Neural crest cell (in vitro differentiated cells): ENCODE results near the gene LRRC8D. TPM values are rescaled to one million over a fixed set of nuclear protein-coding genes. Genes with fewer than 3 reads are reported as not detected.
A peak's percentile ranks its signal among the peaks of the same experiment; 100 is the strongest.

Source experiments
- DNase-seq: peaks from one replicate; pipeline ENCODE4 v3.0.0; 2021; ENCODE audit warnings: low read depth, mixed read lengths, low spot score
- H3K27ac Mint-ChIP-seq: one replicate; pipeline ENCODE4 v1.8.0; 2021; ENCODE audit warnings: mild to moderate bottlenecking, mixed read lengths; ENCODE audit not compliant: unreplicated experiment
- H3K27me3 Mint-ChIP-seq: 2 replicates; pipeline ENCODE4 v1.8.0; 2021; ENCODE audit warnings: low read depth, mild to moderate bottlenecking, mixed read lengths
- H3K36me3 Mint-ChIP-seq: 2 replicates; pipeline ENCODE4 v1.8.0; 2021; ENCODE audit warnings: low read depth, mild to moderate bottlenecking, mixed read lengths
- H3K4me1 Mint-ChIP-seq: 2 replicates; pipeline ENCODE4 v1.8.0; 2021; ENCODE audit warnings: mixed read lengths
- H3K4me3 Mint-ChIP-seq: one replicate; pipeline ENCODE4 v1.8.0; 2021; ENCODE audit warnings: mild to moderate bottlenecking, mixed read lengths
- H3K9me3 Mint-ChIP-seq: 2 replicates; pipeline ENCODE4 v1.8.0; 2021; ENCODE audit warnings: mixed read lengths
- CTCF ChIP-seq: fragments of 200-600 bp; sonication (generic); conservative IDR thresholded peaks from 2 replicates; pipeline ENCODE4 v1.5.0; 2021; ENCODE audit warnings: antibody characterized with exemption, mild to moderate bottlenecking
- total RNA-seq: library from RNA; stranded (reverse); gene quantifications from 2 replicates; pipeline ENCODE4 v1.2.1, GENCODE V29; 2021

LRRC8D gene
- total RNA-seq, 1 donor from 2014 or later: 44.9 TPM

GRCh38 chr1:89966656-89967055 lies 145.8 kb downstream of the LRRC8D start:
- Mint-ChIP-seq H3K27ac (peak overlapping the region; percentile 2), H3K9me3 (peaks cover 2% of the 10 kb centered on the region), H3K27me3 (no peaks in the 10 kb centered on the region), H3K4me3 (no peak overlapping the region), H3K36me3 (peaks cover 5% of the 10 kb centered on the region), H3K4me1 (no peaks in the 10 kb centered on the region)
- TF ChIP-seq CTCF: no peak
- no peak for DNase-seq

GRCh38 chr1:89971600-89971999 lies 150.8 kb downstream of the LRRC8D start:
- H3K36me3 Mint-ChIP-seq: no peaks in the 10 kb centered on the region
- TF ChIP-seq CTCF: no peak
- H3K4me1 Mint-ChIP-seq: peaks cover 3% of the 10 kb centered on the region
- H3K27ac Mint-ChIP-seq: no peak overlapping the region
- no peak overlapping the region for H3K4me3 Mint-ChIP-seq
- no peak for DNase-seq
- no peaks in the 10 kb centered on the region for H3K9me3 Mint-ChIP-seq
- H3K27me3 Mint-ChIP-seq: no peaks in the 10 kb centered on the region

- DNase-seq: no peak
- no peak for TF ChIP-seq CTCF
Observed at GRCh38 chr1:89972024-89972423, 151.2 kb downstream of the LRRC8D start.

GRCh38 chr1:89973471-89974127 lies 152.8 kb downstream of the LRRC8D start:
- H3K4me1 Mint-ChIP-seq: peaks cover 3% of the 10 kb centered on the region
- no peak overlapping the region for H3K4me3 Mint-ChIP-seq
- H3K36me3 Mint-ChIP-seq: no peaks in the 10 kb centered on the region
- no peaks in the 10 kb centered on the region for H3K27me3 Mint-ChIP-seq
- DNase-seq: no peak
- no peak for TF ChIP-seq CTCF
- no peak overlapping the region for H3K27ac Mint-ChIP-seq
- no peaks in the 10 kb centered on the region for H3K9me3 Mint-ChIP-seq

More at GRCh38 chr1:89972024-89972423, 151.2 kb downstream of the LRRC8D start:
- H3K4me1 Mint-ChIP-seq: peaks cover 3% of the 10 kb centered on the region
- H3K9me3 Mint-ChIP-seq: no peaks in the 10 kb centered on the region
- H3K4me3 Mint-ChIP-seq: no peak overlapping the region
- no peaks in the 10 kb centered on the region for H3K27me3 Mint-ChIP-seq
- H3K36me3 Mint-ChIP-seq: no peaks in the 10 kb centered on the region
- H3K27ac Mint-ChIP-seq: no peak overlapping the region

GRCh38 chr1:89974256-89974655 lies 153.4 kb downstream of the LRRC8D start:
- peaks cover 3% of the 10 kb centered on the region for H3K4me1 Mint-ChIP-seq
- no peak overlapping the region for H3K27ac Mint-ChIP-seq
- no peaks in the 10 kb centered on the region for H3K27me3 Mint-ChIP-seq
- no peaks in the 10 kb centered on the region for H3K36me3 Mint-ChIP-seq
- no peaks in the 10 kb centered on the region for H3K9me3 Mint-ChIP-seq
- no peak overlapping the region for H3K4me3 Mint-ChIP-seq
- no peak for TF ChIP-seq CTCF
- DNase-seq: no peak
